Measurements from ENCODE around the gene CFAP221. TPM values are rescaled to one million over a fixed set of nuclear protein-coding genes. Genes with fewer than 3 reads are reported as not detected.

The CFAP221 gene
- total RNA-seq, 1 experiment from 2014 or later: 0.20 TPM

- Histone ChIP-seq H3K79me1 (ENCODE audit: insufficient read depth, low read depth, low read length, poor library complexity, severe bottlenecking) (no peaks in the 10 kb centered on the region), H2BK20ac (ENCODE audit: low read depth, low read length, poor library complexity, severe bottlenecking) (no peak overlapping the region), H4K8ac (replicated peaks; ENCODE audit: insufficient read length, low read depth, low read length) (no peak overlapping the region), H3K4me2 (ENCODE audit: insufficient read depth, insufficient read length, low read length) (no peak overlapping the region), H2AK5ac (ENCODE audit: insufficient read length, low read length) (no peak overlapping the region), H3K9me3 (ENCODE audit: control insufficient read depth, low read depth, low read length) (no peaks in the 10 kb centered on the region), H2AFZ (ENCODE audit: low read length) (no peak overlapping the region), H2BK5ac (ENCODE audit: insufficient read length, low read length) (no peak overlapping the region), H3K79me2 (ENCODE audit: insufficient read depth, low read length) (no peaks in the 10 kb centered on the region), H3K27me3 (ENCODE audit: insufficient read depth, low read length) (no peaks in the 10 kb centered on the region), H4K20me1 (ENCODE audit: control insufficient read depth, insufficient read depth, insufficient read length) (no peaks in the 10 kb centered on the region), H2BK12ac (ENCODE audit: insufficient read length, low read depth, low read length) (no peak overlapping the region), H3K4me1 (ENCODE audit: insufficient read depth, low read length) (peaks cover 15% of the 10 kb centered on the region; the same call in 1 of the 2 replicates), H3T11ph (ENCODE audit: low read length) (no peak overlapping the region), H3K18ac (ENCODE audit: insufficient read length, low read depth, low read length) (no peak overlapping the region), H3K14ac (ENCODE audit: insufficient read depth, low read length) (no peak overlapping the region), H3K9ac (ENCODE audit: extremely low read depth, insufficient read length, low read length) (no peak overlapping the region), H3K56ac (ENCODE audit: insufficient read length, low read depth, low read length) (no peak overlapping the region), H3K23me2 (ENCODE audit: insufficient read length, low read depth, low read length, poor library complexity, severe bottlenecking) (no peaks in the 10 kb centered on the region), H4K5ac (ENCODE audit: insufficient read length, low read depth, low read length) (no peak overlapping the region), H3K27ac (ENCODE audit: insufficient read length, low read depth, low read length) (no peak overlapping the region), H2BK15ac (ENCODE audit: low read depth, low read length) (no peak overlapping the region), H3K23ac (ENCODE audit: insufficient read length, low read depth, low read length) (no peak overlapping the region), H4K91ac (ENCODE audit: insufficient read length, low read depth, low read length) (no peak overlapping the region), H2BK120ac (ENCODE audit: low read depth, low read length, poor library complexity, severe bottlenecking) (no peak overlapping the region), H3K4ac (ENCODE audit: low read depth, low read length) (no peak overlapping the region)
- no peaks in the 10 kb centered on the region; the same call in 1 of the 2 replicates for H3K27me3 Mint-ChIP-seq (ENCODE audit: low read depth)
- H3K36me3 Mint-ChIP-seq (ENCODE audit: insufficient read depth in 1 of 3, low read depth in 3 of 3): peaks cover 0 to 4% (median 0%) of the 10 kb centered on the region in 3 experiments; a peak in 2 of 7 replicates
- H3K4me1 Mint-ChIP-seq: peaks cover 65 to 78% of the 10 kb centered on the region in 2 experiments
- H3K9me3 Mint-ChIP-seq: no peaks in the 10 kb centered on the region; a peak in 1 of 5 replicates
- no CpG with 5 or more reads among the region's 8 CpGs for WGBS (ENCODE audit: extremely low coverage, insufficient read length, low lambda C conversion rate)
- H3K27ac Mint-ChIP-seq: no peak overlapping the region
- 0 out of 5 replicates have a peak overlapping the region, but pooled peaks of 1 of the 2 experiments have one; percentile 3 for H3K4me3 Mint-ChIP-seq
- no peak for DNase-seq
- no peak for TF ChIP-seq CTCF (conservative IDR thresholded peaks at IDR 0.05)
Measured at GRCh38 chr2:119697290-119698020, 153.2 kb downstream of the CFAP221 start.

Measured in H9 (cell line).